Gastrocnemius medialis (tissue), 4 donors: ENCODE data around the gene RNF223. TPM values are rescaled to one million over a fixed set of nuclear protein-coding genes. Genes with fewer than 3 reads are reported as not detected.

Experiments
- ATAC-seq, 2 donors: fragments of 150-250 bp; one replicate each; pipeline ENCODE4 v1.9.1; 2016
- DNase-seq, 2 donors: peaks; one replicate each; pipeline ENCODE4 v3.0.0-alpha.2; 2019
- H3K27ac ChIP-seq, 4 donors: fragments of 200-600 bp; sonication (generic); 1 replicate in 1 of 4; 2 replicates in 3 of 4; pipeline ENCODE4 v1.5.1; 2016 to 2018; ENCODE audit warnings: mild to moderate bottlenecking in 2 of 4, moderate library complexity in 1 of 4
- H3K27me3 ChIP-seq, 3 donors: fragments of 200-600 bp; sonication (generic) in 2 of 3; 1 replicate in 1 of 3; 2 replicates in 2 of 3; pipeline versions ENCODE4 v1.5.1 to v1.6.0; 2016 to 2019; ENCODE audit warnings: mild to moderate bottlenecking in 1 of 3, moderate library complexity in 1 of 3
- H3K36me3 ChIP-seq, 2 donors: fragments of 200-600 bp; sonication (generic) in 1 of 2; one replicate each; pipeline ENCODE4 v1.5.1; 2017 to 2018
- H3K4me1 ChIP-seq, 2 donors: fragments of 200-600 bp; sonication (generic) in 1 of 2; one replicate each; pipeline ENCODE4 v1.5.1; 2016 to 2017; ENCODE audit warnings: mild to moderate bottlenecking in 2 of 2
- H3K4me3 ChIP-seq, 4 donors: fragments of 200-600 bp; sonication (generic) in 3 of 4; 1 replicate in 1 of 4; 2 replicates in 3 of 4; pipeline ENCODE4 v1.5.1; 2016 to 2019; ENCODE audit warnings: mild to moderate bottlenecking in 2 of 4
- H3K9me3 ChIP-seq, 3 donors: fragments of 200-600 bp; sonication (generic) in 2 of 3; 1 replicate in 1 of 3; 2 replicates in 2 of 3; pipeline ENCODE4 v1.5.1; 2016 to 2019
- CTCF ChIP-seq, 5 experiments: fragments of 450-650 bp in 3 of 5; fragments of 200-600 bp in 2 of 5; sonication (generic) in 2 of 5; IDR thresholded peaks in 4 of 5; conservative IDR thresholded peaks in 1 of 5; 1 replicate in 4 of 5; 2 replicates in 1 of 5; pipeline ENCODE4 v1.5.1; 2016 to 2019; ENCODE audit warnings: antibody characterized with exemption in 5 of 5, mild to moderate bottlenecking in 3 of 5, moderate library complexity in 3 of 5
- POLR2A ChIP-seq, 2 donors: fragments of 450-650 bp; IDR thresholded peaks; one replicate each; pipeline ENCODE4 v1.6.1; 2017; ENCODE audit warnings: antibody characterized with exemption in 2 of 2, mild to moderate bottlenecking in 2 of 2, moderate library complexity in 2 of 2
- in situ Hi-C, 4 donors: fragments of 200-750 bp; cut with MboI; loops; one replicate each; pipeline versions ENCODE4 v1.15.0 to v1.8.0; 2017; ENCODE audit warnings: low sequenced_read_pairs in 4 of 4
- intact Hi-C: fragments of 100-400 bp; cut with DNase I; formaldehyde crosslinking; loops from one replicate; pipeline ENCODE4 v1.15.1; 2023; ENCODE audit warnings: low total_unique reads
- total RNA-seq, 4 donors: library from RNA; depleted of rRNA; stranded (reverse); fragments of >200 nt; gene quantifications; one replicate each; pipeline versions ENCODE4 v1.1.0 to v1.2.3, GENCODE V29; 2016

Gene RNF223
- total RNA-seq, 4 donors from 2014 or later: not detected

GRCh38 chr1:1090424-1091343, 16.6 kb upstream of the RNF223 start:
- no peaks in the 10 kb centered on the region for H3K36me3 ChIP-seq
- no peaks in the 10 kb centered on the region for H3K4me1 ChIP-seq
- H3K4me3 ChIP-seq: no peak overlapping the region
- ATAC-seq (no peak), DNase-seq (peak in 1 of 2 donors; percentile 8)
- no peak for TF ChIP-seq CTCF (IDR thresholded peaks at IDR 0.05 in 4 of 5, conservative IDR thresholded peaks at IDR 0.05 in 1 of 5)
- TF ChIP-seq POLR2A (IDR thresholded peaks at IDR 0.05): no peak
- no peak overlapping the region for H3K27ac ChIP-seq
- intact Hi-C loops: no loop called here
- no peaks in the 10 kb centered on the region for H3K9me3 ChIP-seq
- in situ Hi-C loops: no loop called here
- no peaks in the 10 kb centered on the region for H3K27me3 ChIP-seq

GRCh38 chr1:1089731-1090423, 15.8 kb upstream of the RNF223 start:
- no peak for TF ChIP-seq CTCF (IDR thresholded peaks at IDR 0.05 in 4 of 5, conservative IDR thresholded peaks at IDR 0.05 in 1 of 5)
- no peak for TF ChIP-seq POLR2A (IDR thresholded peaks at IDR 0.05)
- H3K27ac ChIP-seq: no peak overlapping the region
- intact Hi-C loops: no loop called here
- no peaks in the 10 kb centered on the region for H3K27me3 ChIP-seq
- DNase-seq: peak in 1 of 2 donors; percentile 7
- no peaks in the 10 kb centered on the region for H3K36me3 ChIP-seq
- in situ Hi-C loops: no loop called here
- H3K4me1 ChIP-seq: no peaks in the 10 kb centered on the region
- no peak overlapping the region for H3K4me3 ChIP-seq
- ATAC-seq: no peak
- no peaks in the 10 kb centered on the region for H3K9me3 ChIP-seq

- no peaks in the 10 kb centered on the region for H3K4me1 ChIP-seq
- no peaks in the 10 kb centered on the region for H3K27me3 ChIP-seq
- TF ChIP-seq CTCF (IDR thresholded peaks at IDR 0.05 in 4 of 5, conservative IDR thresholded peaks at IDR 0.05 in 1 of 5) (no peak), POLR2A (IDR thresholded peaks at IDR 0.05) (no peak)
- in situ Hi-C loops: no loop called here
- intact Hi-C loops: no loop called here
- H3K4me3 ChIP-seq: no peak overlapping the region
- H3K27ac ChIP-seq: no peak overlapping the region
- H3K9me3 ChIP-seq: no peaks in the 10 kb centered on the region
- H3K36me3 ChIP-seq: no peaks in the 10 kb centered on the region
- no peak for DNase-seq
- ATAC-seq: no peak
These were observed 14.9 kb upstream of the RNF223 start for GRCh38 chr1:1088801-1089680.

- in situ Hi-C loops: no loop called here
- no peak for TF ChIP-seq CTCF (IDR thresholded peaks at IDR 0.05 in 4 of 5, conservative IDR thresholded peaks at IDR 0.05 in 1 of 5)
- no peak for TF ChIP-seq POLR2A (IDR thresholded peaks at IDR 0.05)
- Histone ChIP-seq H3K4me1 (no peaks in the 10 kb centered on the region), H3K4me3 (no peak overlapping the region), H3K27ac (no peak overlapping the region), H3K36me3 (no peaks in the 10 kb centered on the region), H3K9me3 (no peaks in the 10 kb centered on the region), H3K27me3 (no peaks in the 10 kb centered on the region)
- intact Hi-C loops: no loop called here
- DNase-seq (peak in 1 of 2 donors; percentile 5), ATAC-seq (no peak)
These were observed 14.1 kb upstream of the RNF223 start for GRCh38 chr1:1088029-1088800.
